Measurements from ENCODE around the gene NELFB. TPM values are rescaled to one million over a fixed set of nuclear protein-coding genes. Genes with fewer than 3 reads are reported as not detected.

The NELFB gene
- total RNA-seq, 4 donors from 2014 or later = 29.8 to 39.1 (median 32.4) TPM

DNA sequence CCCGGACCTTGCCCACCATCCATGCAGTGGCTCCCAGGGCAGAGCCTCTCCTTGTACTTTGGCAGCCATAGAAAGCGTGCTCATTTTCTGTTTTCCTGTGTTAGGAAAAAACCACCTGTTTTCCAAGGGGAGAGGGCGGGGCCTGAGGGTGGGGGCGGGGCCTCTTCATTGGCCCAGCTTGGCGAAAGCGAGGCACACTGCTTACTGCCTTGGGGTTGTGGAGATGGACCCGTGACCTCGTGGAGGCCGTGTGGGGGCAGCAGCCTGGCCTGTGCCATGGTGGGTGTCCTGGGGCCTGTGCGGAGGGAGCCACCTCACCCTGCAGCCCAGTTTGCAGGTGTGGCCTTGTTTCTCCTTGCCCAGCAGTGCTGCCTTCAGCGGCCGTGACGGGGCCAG, 18.0 kb downstream of the NELFB start:
- H3K27ac ChIP-seq = no peak overlapping the region
- intact Hi-C loops (cut with DNase I) = no loop called here
- no peaks in the 10 kb centered on the region for H3K9me3 ChIP-seq
- no peak for DNase-seq
- H3K36me3 ChIP-seq = peaks cover 11 to 19% of the 10 kb centered on the region in 2 donors
- WGBS, 2 donors = 92 to 95% methylated on average over 9 to 13 of the region's 13 CpGs
- TF ChIP-seq, protein P1, sequence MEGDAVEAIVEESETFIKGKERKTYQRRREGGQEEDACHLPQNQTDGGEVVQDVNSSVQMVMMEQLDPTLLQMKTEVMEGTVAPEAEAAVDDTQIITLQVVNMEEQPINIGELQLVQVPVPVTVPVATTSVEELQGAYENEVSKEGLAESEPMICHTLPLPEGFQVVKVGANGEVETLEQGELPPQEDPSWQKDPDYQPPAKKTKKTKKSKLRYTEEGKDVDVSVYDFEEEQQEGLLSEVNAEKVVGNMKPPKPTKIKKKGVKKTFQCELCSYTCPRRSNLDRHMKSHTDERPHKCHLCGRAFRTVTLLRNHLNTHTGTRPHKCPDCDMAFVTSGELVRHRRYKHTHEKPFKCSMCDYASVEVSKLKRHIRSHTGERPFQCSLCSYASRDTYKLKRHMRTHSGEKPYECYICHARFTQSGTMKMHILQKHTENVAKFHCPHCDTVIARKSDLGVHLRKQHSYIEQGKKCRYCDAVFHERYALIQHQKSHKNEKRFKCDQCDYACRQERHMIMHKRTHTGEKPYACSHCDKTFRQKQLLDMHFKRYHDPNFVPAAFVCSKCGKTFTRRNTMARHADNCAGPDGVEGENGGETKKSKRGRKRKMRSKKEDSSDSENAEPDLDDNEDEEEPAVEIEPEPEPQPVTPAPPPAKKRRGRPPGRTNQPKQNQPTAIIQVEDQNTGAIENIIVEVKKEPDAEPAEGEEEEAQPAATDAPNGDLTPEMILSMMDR (IDR thresholded peaks at IDR 0.05) = no peak
- TF ChIP-seq POLR2A (IDR thresholded peaks at IDR 0.05) = no peak
- H3K4me1 ChIP-seq = peaks cover 29 to 40% of the 10 kb centered on the region in 2 donors
- H3K27me3 ChIP-seq = no peaks in the 10 kb centered on the region
- no peak overlapping the region for H3K4me3 ChIP-seq (replicated peaks in 1 of 3)

GRCh38 chr9:137273611-137274320, 18.6 kb downstream of the NELFB start:
- DNase-seq = peak in 1 of 2 donors; percentile 15

GRCh38 chr9:137275203-137275587, 20.1 kb downstream of the NELFB start:
- intact Hi-C loops (cut with DNase I) = no loop called here
- H3K9me3 ChIP-seq = no peaks in the 10 kb centered on the region
- peak overlapping the region in 2 of 3 donors; percentile 30 to 72 for H3K27ac ChIP-seq
- no peak for DNase-seq
- no peak overlapping the region for H3K4me3 ChIP-seq (replicated peaks in 1 of 3)
- H3K36me3 ChIP-seq = peaks cover 11 to 15% of the 10 kb centered on the region in 2 donors
- 74 to 84% methylated on average over 10 of the region's 10 CpGs for WGBS, 2 donors
- H3K27me3 ChIP-seq = no peaks in the 10 kb centered on the region
- H3K4me1 ChIP-seq = peaks cover 32 to 39% of the 10 kb centered on the region in 2 donors
- TF ChIP-seq POLR2A (IDR thresholded peaks at IDR 0.05) = no peak
- TF ChIP-seq, protein P1 (IDR thresholded peaks at IDR 0.05) = no peak

More at GRCh38 chr9:137273611-137274320, 18.6 kb downstream of the NELFB start:
- WGBS, 2 donors = 74 to 77% methylated on average over 6 to 12 of the region's 15 CpGs
- Histone ChIP-seq H3K27ac (peak overlapping the region in 2 of 3 donors; percentile 41 to 46), H3K36me3 (peaks cover 11 to 19% of the 10 kb centered on the region in 2 donors), H3K9me3 (no peaks in the 10 kb centered on the region), H3K27me3 (no peaks in the 10 kb centered on the region), H3K4me3 (replicated peaks in 1 of 3) (no peak overlapping the region), H3K4me1 (peaks cover 32 to 42% of the 10 kb centered on the region in 2 donors)
- intact Hi-C loops (cut with DNase I) = no loop called here
- no peak for TF ChIP-seq POLR2A (IDR thresholded peaks at IDR 0.05)
- TF ChIP-seq, protein P1 (IDR thresholded peaks at IDR 0.05) = no peak

- no peaks in the 10 kb centered on the region for H3K9me3 ChIP-seq
- peak overlapping the region in 2 of 3 donors; percentile 82 to 86 for H3K27ac ChIP-seq
- H3K4me1 ChIP-seq = peaks cover 32 to 39% of the 10 kb centered on the region in 2 donors
- no peak overlapping the region for H3K4me3 ChIP-seq (replicated peaks in 1 of 3)
- no peaks in the 10 kb centered on the region for H3K27me3 ChIP-seq
- intact Hi-C loops (cut with DNase I) = no loop called here
- no peak for TF ChIP-seq POLR2A (IDR thresholded peaks at IDR 0.05)
- TF ChIP-seq, protein P1 (IDR thresholded peaks at IDR 0.05) = no peak
- peaks cover 11 to 15% of the 10 kb centered on the region in 2 donors for H3K36me3 ChIP-seq
- 81 to 83% methylated on average over 21 to 22 of the region's 24 CpGs for WGBS, 2 donors
- peak in 1 of 2 donors; percentile 38 for DNase-seq
Observed at GRCh38 chr9:137275588-137276472, 20.7 kb downstream of the NELFB start.

Measured in thyroid gland (tissue), 4 donors.